ENCODE measurements around the gene BRD1.

GRCh38 chr22:49823289-49824045, 4.2 kb downstream of the BRD1 start:
- TF ChIP-seq, protein P1, sequence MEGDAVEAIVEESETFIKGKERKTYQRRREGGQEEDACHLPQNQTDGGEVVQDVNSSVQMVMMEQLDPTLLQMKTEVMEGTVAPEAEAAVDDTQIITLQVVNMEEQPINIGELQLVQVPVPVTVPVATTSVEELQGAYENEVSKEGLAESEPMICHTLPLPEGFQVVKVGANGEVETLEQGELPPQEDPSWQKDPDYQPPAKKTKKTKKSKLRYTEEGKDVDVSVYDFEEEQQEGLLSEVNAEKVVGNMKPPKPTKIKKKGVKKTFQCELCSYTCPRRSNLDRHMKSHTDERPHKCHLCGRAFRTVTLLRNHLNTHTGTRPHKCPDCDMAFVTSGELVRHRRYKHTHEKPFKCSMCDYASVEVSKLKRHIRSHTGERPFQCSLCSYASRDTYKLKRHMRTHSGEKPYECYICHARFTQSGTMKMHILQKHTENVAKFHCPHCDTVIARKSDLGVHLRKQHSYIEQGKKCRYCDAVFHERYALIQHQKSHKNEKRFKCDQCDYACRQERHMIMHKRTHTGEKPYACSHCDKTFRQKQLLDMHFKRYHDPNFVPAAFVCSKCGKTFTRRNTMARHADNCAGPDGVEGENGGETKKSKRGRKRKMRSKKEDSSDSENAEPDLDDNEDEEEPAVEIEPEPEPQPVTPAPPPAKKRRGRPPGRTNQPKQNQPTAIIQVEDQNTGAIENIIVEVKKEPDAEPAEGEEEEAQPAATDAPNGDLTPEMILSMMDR (conservative IDR thresholded peaks at IDR 0.05; ENCODE audit: low read depth in 2 of 2): no peak
- TF ChIP-seq ZNF331 (CRISPR knock-in tag; IDR thresholded peaks at IDR 0.05; ENCODE audit: low read depth): no peak

Data from GM23338 (cell line).